Heart left ventricle (tissue), 13 donors: ENCODE results near the gene SLC47A1.
"Not testable (repeated sequence)": the region's sequence is repeated elsewhere in the genome, so short reads cannot be mapped to it uniquely, and the experiment has no call there.

Experiments used
- CTCF ChIP-seq, 12 donors: fragments of 200-600 bp; sonication (generic) in 4 of 12; IDR thresholded peaks; one replicate each; pipeline versions ENCODE4 v1.5.0 to v1.8.0; 2018 to 2022; ENCODE audit warnings: antibody characterized with exemption in 12 of 12, mild to moderate bottlenecking in 5 of 12
- POLR2A ChIP-seq, 2 donors: fragments of 450-650 bp; IDR thresholded peaks; one replicate each; pipeline ENCODE4 v1.6.1; 2017; ENCODE audit warnings: antibody characterized with exemption in 2 of 2, mild to moderate bottlenecking in 2 of 2, moderate library complexity in 2 of 2
- donor health status: ischemic (EF 13 %, LVEDD 7.1; RV severe dilation, severe dysfunction).
- donor health status: DM: no; HTN: yes; CAD: no.
- donor health status: DM: no; HTN: no; CAD: no.
- donor health status: ischemic (EF 25% LVEDD 6.9; RV normal size, moderate dysfunction).
- donor health status: ischemic (EF 25% LVEDD 5.7; RV mildly dilated, moderate dysfunction).
- donor health status: ischemic (EF 35%, LVEDD 5.7; RV mildly dilated, moderate dysfunction).
- donor health status: nonischemic (EF 11% LVEDD 7.7; RV severe dilation, severe dysfunction).
- donor health status: DM: yes; HTN: yes; CAD: no.
- donor health status: PGD.
- donor health status: ischemic (EF 29% LVEDD 5.4; RV normal size, mild dysfunction).
- donor health status: nonischemic (EF 23%, LVEDD 6.1; RV moderate dilation, normal function).

GRCh38 chr17:19526950-19527349, 6.7 kb upstream of the SLC47A1 start:
- not testable (repeated sequence) for TF ChIP-seq CTCF, POLR2A (IDR thresholded peaks at IDR 0.05)
